AG09309 (cell line): ENCODE results near the gene COX7A2.

Experiments used
- DNase-seq: peaks from one replicate; pipeline ENCODE4 v3.0.0-alpha.2; 2010; ENCODE audit warnings: low read depth
- H3K4me3 ChIP-seq: 2 replicates; pipeline ENCODE4 v1.5.1; 2011; ENCODE audit warnings: mild to moderate bottlenecking, low read depth, low read length, moderate library complexity; ENCODE audit not compliant: control insufficient read depth
- TF ChIP-seq, protein P1 (sequence below): IDR thresholded peaks from 2 replicates; pipeline ENCODE4 v1.5.1; 2011; ENCODE audit warnings: mild to moderate bottlenecking, low read depth, low read length, inconsistent platforms; ENCODE audit not compliant: insufficient read depth, control insufficient read depth; ENCODE audit errors: missing control alignments

The COX7A2 gene

DNA sequence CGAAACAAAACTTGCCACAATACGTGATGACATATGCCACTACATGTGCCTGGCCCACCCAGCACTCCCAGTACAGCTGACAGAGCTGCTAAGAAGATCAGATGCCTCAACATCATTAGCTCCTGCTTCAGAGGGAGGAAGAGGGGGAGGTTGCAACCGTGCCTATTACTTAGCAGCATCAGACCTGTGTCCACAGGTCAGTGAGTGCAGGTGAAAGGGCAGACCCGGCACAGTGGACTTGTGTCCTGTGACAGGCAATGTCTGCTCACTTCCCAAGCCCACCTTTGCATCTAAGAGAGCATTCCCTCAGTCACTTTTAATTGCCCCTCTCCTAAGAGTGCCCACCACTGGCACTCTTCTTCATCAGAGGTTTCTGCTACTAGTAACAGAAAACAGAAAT is 28.3 kb downstream of the COX7A2 start:
- TF ChIP-seq, protein P1, sequence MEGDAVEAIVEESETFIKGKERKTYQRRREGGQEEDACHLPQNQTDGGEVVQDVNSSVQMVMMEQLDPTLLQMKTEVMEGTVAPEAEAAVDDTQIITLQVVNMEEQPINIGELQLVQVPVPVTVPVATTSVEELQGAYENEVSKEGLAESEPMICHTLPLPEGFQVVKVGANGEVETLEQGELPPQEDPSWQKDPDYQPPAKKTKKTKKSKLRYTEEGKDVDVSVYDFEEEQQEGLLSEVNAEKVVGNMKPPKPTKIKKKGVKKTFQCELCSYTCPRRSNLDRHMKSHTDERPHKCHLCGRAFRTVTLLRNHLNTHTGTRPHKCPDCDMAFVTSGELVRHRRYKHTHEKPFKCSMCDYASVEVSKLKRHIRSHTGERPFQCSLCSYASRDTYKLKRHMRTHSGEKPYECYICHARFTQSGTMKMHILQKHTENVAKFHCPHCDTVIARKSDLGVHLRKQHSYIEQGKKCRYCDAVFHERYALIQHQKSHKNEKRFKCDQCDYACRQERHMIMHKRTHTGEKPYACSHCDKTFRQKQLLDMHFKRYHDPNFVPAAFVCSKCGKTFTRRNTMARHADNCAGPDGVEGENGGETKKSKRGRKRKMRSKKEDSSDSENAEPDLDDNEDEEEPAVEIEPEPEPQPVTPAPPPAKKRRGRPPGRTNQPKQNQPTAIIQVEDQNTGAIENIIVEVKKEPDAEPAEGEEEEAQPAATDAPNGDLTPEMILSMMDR, result no peak
- H3K4me3 ChIP-seq, result no peak overlapping the region
- no peak for DNase-seq

DNA sequence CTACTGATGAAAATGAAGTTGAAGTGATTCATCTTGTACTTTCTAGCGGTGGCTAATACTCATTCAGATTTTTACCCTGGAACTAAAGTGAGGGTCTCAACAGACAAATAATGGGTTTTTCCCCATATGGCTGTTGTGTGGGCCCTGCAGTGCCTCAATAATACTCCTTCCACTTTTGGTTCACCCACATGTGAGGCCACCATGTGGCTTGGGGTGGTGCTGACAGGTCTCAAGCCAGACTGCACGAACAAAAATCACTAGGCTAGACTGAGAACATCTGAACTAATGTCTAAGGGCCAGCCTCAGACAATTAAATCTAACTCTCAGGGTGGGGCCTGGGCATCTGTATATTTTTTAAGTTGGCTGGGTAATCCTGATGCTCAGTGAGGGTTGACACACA is 29.9 kb downstream of the COX7A2 start:
- DNase-seq, result no peak
- TF ChIP-seq, protein P1, result no peak

DNA sequence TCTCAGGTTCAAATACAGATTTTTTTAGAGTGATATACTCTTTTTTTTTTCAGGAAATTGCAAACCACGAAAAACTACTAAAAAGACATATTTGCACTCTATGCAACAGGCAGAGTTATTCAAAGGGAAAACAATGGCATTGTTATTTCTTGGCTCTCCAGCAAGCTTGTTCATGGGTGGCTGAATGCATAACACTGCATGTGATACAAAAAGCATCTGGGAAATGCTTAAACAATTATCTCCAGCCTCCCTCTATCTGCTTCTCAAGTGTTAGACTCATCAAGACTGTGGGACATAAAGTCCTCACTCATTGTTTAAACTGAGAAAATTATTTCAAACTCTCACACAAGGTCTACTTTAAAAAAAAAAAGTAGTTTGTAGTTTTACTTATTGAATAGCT is 30.5 kb downstream of the COX7A2 start:
- no peak overlapping the region for H3K4me3 ChIP-seq
- DNase-seq, result no peak
- TF ChIP-seq, protein P1, result no peak

More for the DNA sequence above, 29.9 kb downstream of the COX7A2 start:
- H3K4me3 ChIP-seq, result no peak overlapping the region

DNA sequence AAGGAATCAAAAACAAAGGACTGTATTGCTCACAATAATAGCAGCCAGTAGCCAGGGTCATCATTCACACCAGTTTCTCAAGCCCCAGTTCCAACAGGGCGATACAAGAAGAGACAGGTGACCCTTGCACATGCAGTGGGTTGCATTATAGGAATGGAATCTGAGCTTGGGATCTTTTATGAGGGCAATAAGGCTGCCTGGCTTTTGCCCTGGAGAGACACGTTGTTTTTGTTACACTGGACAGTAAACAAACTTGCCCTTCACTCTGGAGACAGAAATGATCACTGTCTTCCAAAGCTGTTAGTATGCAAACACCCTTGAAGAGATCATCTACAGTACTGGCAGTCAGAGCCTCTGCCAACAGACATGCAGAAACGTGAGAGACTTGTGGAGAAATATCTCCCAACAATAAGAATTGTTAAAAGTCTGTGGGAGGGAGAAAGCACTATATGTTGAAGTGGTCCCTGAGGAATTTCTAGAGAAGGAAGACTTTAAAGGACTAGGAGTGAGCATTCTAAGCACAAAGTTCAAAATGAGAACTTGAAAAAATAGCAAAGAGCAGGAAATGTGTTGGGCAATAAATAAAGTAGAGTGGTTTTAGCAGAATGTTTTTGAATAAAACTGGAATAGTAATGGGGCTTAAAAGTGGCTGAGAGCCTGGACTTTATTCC is 31.5 kb downstream of the COX7A2 start:
- no peak for DNase-seq
- no peak overlapping the region for H3K4me3 ChIP-seq
- TF ChIP-seq, protein P1, result no peak

DNA sequence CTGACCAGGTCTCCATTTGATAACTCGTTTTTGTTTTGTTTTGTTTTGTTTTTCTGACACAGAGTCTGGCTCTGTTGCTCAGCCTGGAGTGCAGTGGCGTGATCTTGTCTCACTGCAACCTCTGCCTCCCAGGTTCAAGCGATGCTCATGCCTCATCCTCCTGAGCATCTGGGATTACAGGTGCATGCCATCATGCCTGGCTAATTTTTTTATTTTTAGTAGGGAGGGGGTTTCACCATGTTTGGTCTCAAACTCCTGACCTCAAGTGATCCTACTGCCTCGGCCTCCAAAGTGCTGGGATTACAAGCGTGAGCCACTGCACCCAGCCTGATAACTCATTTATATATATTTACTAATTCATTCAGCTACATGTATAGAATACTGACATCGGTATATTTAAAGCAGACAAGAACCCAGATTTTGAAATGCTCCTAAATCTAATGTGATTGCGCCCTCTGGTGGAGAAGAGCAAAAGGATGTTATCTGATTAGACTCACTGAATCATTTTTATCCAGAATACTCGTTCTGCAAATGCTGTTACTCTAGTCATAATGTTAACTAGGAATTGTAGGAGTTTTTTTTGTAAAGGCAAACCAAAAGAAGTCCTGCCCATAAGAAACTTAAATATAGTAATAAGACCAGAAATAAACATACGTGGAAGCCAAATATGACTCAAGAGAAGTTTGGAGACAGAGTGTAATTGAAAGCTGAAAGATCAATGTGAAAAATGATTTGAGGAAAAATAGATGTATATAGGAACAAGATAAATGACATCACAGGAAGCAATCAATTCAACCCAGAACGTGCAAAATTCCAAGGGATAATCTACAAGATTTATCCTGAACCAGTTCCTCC is 32.5 kb downstream of the COX7A2 start:
- TF ChIP-seq, protein P1, result peak; percentile 63
- no peak for DNase-seq

DNA sequence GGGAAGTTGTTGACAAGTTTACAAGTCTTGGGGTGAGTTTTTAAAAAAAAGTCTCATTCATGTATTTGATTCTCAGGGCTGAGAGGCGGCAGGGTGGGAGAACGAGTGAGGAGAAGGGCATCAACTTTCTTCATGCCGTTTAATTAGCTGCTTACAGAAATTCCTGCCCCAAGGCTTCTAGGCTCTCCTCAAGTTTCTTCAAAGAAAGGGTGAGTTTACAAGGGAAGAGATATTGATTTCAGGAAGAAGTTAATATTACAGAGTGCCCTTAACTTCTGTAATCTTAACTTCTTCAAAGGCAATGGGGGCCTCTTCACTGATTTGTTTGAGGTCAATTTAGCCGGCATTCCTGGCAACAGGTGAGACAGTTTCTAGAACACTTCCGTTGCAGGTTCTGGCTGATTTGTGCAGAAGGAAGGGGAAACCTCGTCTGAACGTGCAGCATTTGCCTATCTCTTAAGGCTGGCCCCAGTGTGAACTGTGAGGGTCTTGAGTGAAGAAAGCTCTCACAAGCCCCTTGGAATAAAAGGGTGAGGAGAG is 34.3 kb downstream of the COX7A2 start:
- TF ChIP-seq, protein P1, result no peak
- DNase-seq, result no peak
- no peak overlapping the region for H3K4me3 ChIP-seq

More for the DNA sequence above, 32.5 kb downstream of the COX7A2 start:
- H3K4me3 ChIP-seq, result no peak overlapping the region
